CD4-positive, alpha-beta memory T cell (primary cell): ENCODE measurements around the gene PLGRKT. TPM values are rescaled to one million over a fixed set of nuclear protein-coding genes. Genes with fewer than 3 reads are reported as not detected.

Source experiments
- CTCF ChIA-PET: fragments of 350-600 bp; sonication (Branson Sonifier 250); formaldehyde crosslinking; loops from one replicate; lab custom pipeline; 2021; ENCODE audit warnings: inconsistent platforms; ENCODE audit not compliant: partially characterized antibody; lab: Charles Lee
- POLR2A ChIA-PET: fragments of 350-600 bp; sonication (Branson Sonifier 250); formaldehyde crosslinking; loops from one replicate; lab custom pipeline; 2021; ENCODE audit not compliant: partially characterized antibody; lab: Charles Lee
- DNase-seq, 5 donors: peaks; one replicate each; pipeline versions ENCODE4 v3.0.0 to v3.0.0-alpha.2; 2020 to 2022; ENCODE audit warnings: mixed read lengths in 1 of 5
- H3K27ac ChIP-seq: one replicate; pipeline ENCODE4 v1.7.0; 2013; ENCODE audit warnings: low read depth, low read length
- H3K27me3 ChIP-seq: 2 replicates; pipeline ENCODE4 v1.7.0; 2013; ENCODE audit warnings: mild to moderate bottlenecking, low read length, moderate library complexity; ENCODE audit not compliant: insufficient read depth
- H3K36me3 ChIP-seq: 2 replicates; pipeline ENCODE4 v1.7.0; 2013; ENCODE audit warnings: mild to moderate bottlenecking, low read length, moderate library complexity; ENCODE audit not compliant: insufficient read depth
- H3K4me1 ChIP-seq: 2 replicates; pipeline ENCODE4 v1.7.0; 2013; ENCODE audit warnings: mild to moderate bottlenecking, low read length, moderate library complexity; ENCODE audit not compliant: insufficient read depth
- H3K4me3 ChIP-seq, 2 donors: one replicate each; pipeline ENCODE4 v1.7.0; 2013; ENCODE audit warnings: low read length in 2 of 2, mild to moderate bottlenecking in 1 of 2
- H3K9me3 ChIP-seq, 2 donors: one replicate each; pipeline ENCODE4 v1.7.0; 2013; ENCODE audit warnings: low read length in 2 of 2, control low read depth in 1 of 2; ENCODE audit not compliant: control insufficient read depth in 1 of 2
- H3K27ac Mint-ChIP-seq, 7 donors: one replicate each; pipeline ENCODE4 v1.8.0; 2020 to 2021; ENCODE audit warnings: mixed read lengths in 7 of 7, mild to moderate bottlenecking in 6 of 7, inconsistent platforms in 3 of 7, moderate library complexity in 3 of 7
- H3K27me3 Mint-ChIP-seq, 2 donors: one replicate each; pipeline ENCODE4 v1.8.0; 2020 to 2021; ENCODE audit warnings: mixed read lengths in 2 of 2
- H3K36me3 Mint-ChIP-seq, 2 donors: one replicate each; pipeline ENCODE4 v1.8.0; 2020 to 2021; ENCODE audit warnings: mixed read lengths in 2 of 2, inconsistent platforms in 1 of 2, mild to moderate bottlenecking in 1 of 2
- H3K4me1 Mint-ChIP-seq, 4 donors: one replicate each; pipeline ENCODE4 v1.8.0; 2020 to 2021; ENCODE audit warnings: mixed read lengths in 4 of 4, mild to moderate bottlenecking in 1 of 4
- H3K4me3 Mint-ChIP-seq, 8 donors: one replicate each; pipeline ENCODE4 v1.8.0; 2020 to 2021; ENCODE audit warnings: mixed read lengths in 8 of 8, mild to moderate bottlenecking in 7 of 8, moderate library complexity in 6 of 8, inconsistent platforms in 3 of 8
- H3K9me3 Mint-ChIP-seq, 8 donors: one replicate each; pipeline ENCODE4 v1.8.0; 2020 to 2021; ENCODE audit warnings: mixed read lengths in 8 of 8, mild to moderate bottlenecking in 5 of 8, inconsistent platforms in 3 of 8, moderate library complexity in 1 of 8
- intact Hi-C: fragments of 100-400 bp; cut with micrococcal nuclease; formaldehyde crosslinking; loops from one replicate; pipeline ENCODE4 v1.15.1; 2023
- polyA plus RNA-seq, 2 donors: library from polyadenylated mRNA; unstranded; fragments of 300-500 nt; fragmentation: Illumina TruSeq; gene quantifications; one replicate each; pipeline ENCODE4 v1.2.3, GENCODE V29; 2021
- total RNA-seq, 2 experiments: library from RNA; stranded (reverse); gene quantifications; one replicate each; pipeline ENCODE4 v1.2.3, GENCODE V29; 2021

PLGRKT gene
- total and polyA plus RNA-seq, 4 experiments from 2014 or later = 20.0 to 101 (median 33.0) TPM

DNA sequence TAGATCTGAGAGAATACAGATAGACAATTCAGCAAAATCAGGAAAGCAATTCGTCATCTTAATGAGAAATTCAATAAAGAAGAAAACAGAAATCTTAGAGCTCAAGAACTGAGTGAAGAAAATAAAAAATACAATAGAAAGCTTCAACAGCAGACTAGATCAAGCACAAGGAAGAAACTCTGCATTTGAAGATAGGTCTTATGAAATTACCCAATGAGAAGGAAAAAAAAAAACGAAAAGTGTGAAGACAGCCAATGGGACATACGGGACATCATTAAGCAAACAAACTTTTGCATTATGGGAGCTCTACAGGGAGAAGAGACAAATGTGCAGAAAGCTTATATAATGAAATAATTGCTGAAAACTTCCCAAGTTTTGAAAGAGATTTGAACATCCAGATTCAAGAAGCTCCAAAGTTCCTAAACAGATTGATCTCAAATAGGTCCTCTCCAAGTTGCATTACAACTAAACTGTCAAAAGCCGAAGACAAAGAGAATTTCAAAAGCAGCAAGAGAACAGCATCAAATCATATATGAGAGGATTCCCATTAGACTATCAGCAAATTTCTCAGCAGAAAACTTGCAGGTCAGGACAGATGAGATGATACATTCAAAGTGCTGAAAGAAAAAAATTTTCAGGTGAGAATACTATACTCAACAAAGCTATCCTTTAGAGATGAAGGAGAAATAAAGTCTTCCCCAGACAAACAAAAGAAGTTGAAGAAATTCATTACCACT, 122.4 kb downstream of the PLGRKT start:
- CTCF ChIA-PET = interaction anchor here (1.2 kb wide), 1 partner anchor 136 kb away, joined by 3 read pairs; no protein-coding TSS in a partner anchor
- POLR2A ChIA-PET = interaction anchor here (0.7 kb wide), 1 partner anchor 129 kb away, joined by 3 read pairs; no protein-coding TSS in a partner anchor
- Mint-ChIP-seq H3K4me1 (peaks cover 0 to 4% (median 0%) of the 10 kb centered on the region in 4 donors), H3K4me3 (no peak overlapping the region), H3K9me3 (peaks cover 2 to 27% (median 17%) of the 10 kb centered on the region in 8 donors), H3K36me3 (peaks cover 22 to 64% of the 10 kb centered on the region in 2 donors), H3K27ac (no peak overlapping the region), H3K27me3 (no peaks in the 10 kb centered on the region)
- Histone ChIP-seq H3K27ac (no peak overlapping the region), H3K36me3 (no peaks in the 10 kb centered on the region), H3K4me1 (no peaks in the 10 kb centered on the region), H3K9me3 (peaks cover 0 to 7% of the 10 kb centered on the region in 2 donors), H3K27me3 (no peaks in the 10 kb centered on the region), H3K4me3 (no peak overlapping the region)
- intact Hi-C loops = loop anchor here (2.0 kb wide), 1 partner anchor 15 kb away; no protein-coding TSS in a partner anchor
- no peak for DNase-seq

DNA sequence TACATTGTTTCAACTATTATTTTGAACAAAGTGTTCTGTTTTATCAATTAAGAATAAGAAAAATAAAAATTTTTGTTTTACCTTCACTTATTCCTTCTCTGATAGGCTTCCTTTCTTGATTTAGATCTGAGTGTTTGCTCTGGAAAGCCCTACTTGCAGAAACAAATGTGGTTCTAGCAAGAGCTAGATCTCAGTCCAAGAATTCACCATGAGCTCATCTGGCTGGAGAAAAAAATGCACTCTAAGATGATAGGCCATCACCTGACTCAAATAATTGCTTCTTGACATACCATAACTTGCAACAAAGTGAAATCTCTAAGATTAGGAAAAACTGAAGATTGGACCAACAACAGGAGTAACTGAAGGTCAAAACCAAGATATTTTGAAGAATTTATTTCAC, 126.9 kb downstream of the PLGRKT start:
- peaks cover 6 to 16% (median 12%) of the 10 kb centered on the region in 4 donors for H3K4me1 Mint-ChIP-seq
- ChIA-PET CTCF (interaction anchor here (1.4 kb wide), 1 partner anchor 10 kb away, joined by 3 read pairs; no protein-coding TSS in a partner anchor), POLR2A (no interaction called here)
- H3K9me3 Mint-ChIP-seq = peaks cover 2 to 17% (median 12%) of the 10 kb centered on the region in 8 donors
- no peak for DNase-seq
- H3K27ac Mint-ChIP-seq = no peak overlapping the region
- peaks cover 4% of the 10 kb centered on the region for H3K4me1 ChIP-seq
- H3K9me3 ChIP-seq = peaks cover 0 to 7% of the 10 kb centered on the region in 2 donors
- H3K27me3 ChIP-seq = no peaks in the 10 kb centered on the region
- H3K36me3 Mint-ChIP-seq = peaks cover 14 to 36% of the 10 kb centered on the region in 2 donors
- H3K36me3 ChIP-seq = no peaks in the 10 kb centered on the region
- no peak overlapping the region for H3K27ac ChIP-seq
- intact Hi-C loops = no loop called here
- H3K27me3 Mint-ChIP-seq = peaks cover 0 to 2% of the 10 kb centered on the region in 2 donors
- no peak overlapping the region for H3K4me3 ChIP-seq
- no peak overlapping the region for H3K4me3 Mint-ChIP-seq

Other genes starting within 250 kb of the PLGRKT start
- not detected for gene INSL4, start 206.5 kb downstream of the PLGRKT start, total RNA-seq
- not detected for gene INSL4, start 206.5 kb downstream of the PLGRKT start, polyA plus RNA-seq
- gene RLN2, start 133.2 kb downstream of the PLGRKT start, total RNA-seq = 1 to 10 TPM; 3.5 to 5.4 TPM
- gene RLN2, start 133.2 kb downstream of the PLGRKT start, polyA plus RNA-seq = 1 to 10 TPM; 7.5 to 8.5 TPM
- gene RLN1, start 98.0 kb downstream of the PLGRKT start, total RNA-seq = 1 to 10 TPM; 5.9 to 7.2 TPM
- 1 to 10 TPM; 2.4 to 3.6 TPM for gene RLN1, start 98.0 kb downstream of the PLGRKT start, polyA plus RNA-seq
- 10 to 100 TPM; 16.2 to 23.0 TPM for gene CD274, start 12.6 kb upstream of the PLGRKT start, total RNA-seq
- gene CD274, start 12.6 kb upstream of the PLGRKT start, polyA plus RNA-seq = 10 to 100 TPM in 1 of 2 donors, 1 to 10 TPM in 1; 7.9 to 10.7 TPM
- gene PDCD1LG2, start 72.6 kb upstream of the PLGRKT start, total RNA-seq = 1 to 10 TPM in 1 of 2 experiments, under 1 TPM in 1; 0.90 to 1.1 TPM
- 1 to 10 TPM; 1.1 TPM for gene PDCD1LG2, start 72.6 kb upstream of the PLGRKT start, polyA plus RNA-seq
- gene RIC1, start 191.2 kb upstream of the PLGRKT start, total RNA-seq = 10 to 100 TPM; 26.3 to 27.1 TPM
- gene RIC1, start 191.2 kb upstream of the PLGRKT start, polyA plus RNA-seq = 1 to 10 TPM; 2.4 to 7.6 TPM